ENCODE results near the gene TMC7.

- TF ChIP-seq PKNOX1 (IDR thresholded peaks at IDR 0.05): no peak
- no peak for TF ChIP-seq FOXK2 (IDR thresholded peaks at IDR 0.05)
- no peak for TF ChIP-seq SUZ12 (IDR thresholded peaks at IDR 0.05)
- TF ChIP-seq BHLHE40 (IDR thresholded peaks at IDR 0.05; ENCODE audit: borderline replicate concordance): no peak
- TF ChIP-seq ZNF384 (IDR thresholded peaks at IDR 0.05): no peak
- no peak for TF ChIP-seq ELF4 (IDR thresholded peaks at IDR 0.05)
- TF ChIP-seq TARDBP (IDR thresholded peaks at IDR 0.05): no peak
- TF ChIP-seq FOXM1 (IDR thresholded peaks at IDR 0.05; ENCODE audit: borderline replicate concordance): no peak
- no peak for TF ChIP-seq HDGF (IDR thresholded peaks at IDR 0.05; ENCODE audit: borderline replicate concordance)
- no peak for TF ChIP-seq FOXA1 (IDR thresholded peaks at IDR 0.05)
- TF ChIP-seq NFRKB (IDR thresholded peaks at IDR 0.05): no peak
- TF ChIP-seq L3MBTL2 (conservative IDR thresholded peaks at IDR 0.05): no peak
- TF ChIP-seq SP1 (IDR thresholded peaks at IDR 0.05): no peak
Observed at GRCh38 chr16:19006446-19007315, 22.9 kb downstream of the TMC7 start.
